Left lobe of liver (tissue), 2 donors: ENCODE data around the gene LDLRAD4. TPM values are rescaled to one million over a fixed set of nuclear protein-coding genes. Genes with fewer than 3 reads are reported as not detected.

Source experiments
- ATAC-seq: fragments of 200-7000 bp; cut with Tn5 transposase; one replicate; pipeline ENCODE4 v1.9.1; 2020; ENCODE audit warnings: mild to moderate bottlenecking, moderate library complexity
- DNase-seq: peaks from one replicate; pipeline ENCODE4 v3.0.0-alpha.2; 2020; ENCODE audit warnings: low spot score
- total RNA-seq: library from RNA; stranded (reverse); gene quantifications from one replicate; pipeline ENCODE4 v1.2.1, GENCODE V29; 2021
- donor health status: DM: no; HTN: no; CAD: no; lungs with moderate emphysema.
- donor health status: DM: no; HTN: yes; CAD: no.

LDLRAD4 gene
- total RNA-seq, 1 donor from 2014 or later, result 41.9 TPM

DNA sequence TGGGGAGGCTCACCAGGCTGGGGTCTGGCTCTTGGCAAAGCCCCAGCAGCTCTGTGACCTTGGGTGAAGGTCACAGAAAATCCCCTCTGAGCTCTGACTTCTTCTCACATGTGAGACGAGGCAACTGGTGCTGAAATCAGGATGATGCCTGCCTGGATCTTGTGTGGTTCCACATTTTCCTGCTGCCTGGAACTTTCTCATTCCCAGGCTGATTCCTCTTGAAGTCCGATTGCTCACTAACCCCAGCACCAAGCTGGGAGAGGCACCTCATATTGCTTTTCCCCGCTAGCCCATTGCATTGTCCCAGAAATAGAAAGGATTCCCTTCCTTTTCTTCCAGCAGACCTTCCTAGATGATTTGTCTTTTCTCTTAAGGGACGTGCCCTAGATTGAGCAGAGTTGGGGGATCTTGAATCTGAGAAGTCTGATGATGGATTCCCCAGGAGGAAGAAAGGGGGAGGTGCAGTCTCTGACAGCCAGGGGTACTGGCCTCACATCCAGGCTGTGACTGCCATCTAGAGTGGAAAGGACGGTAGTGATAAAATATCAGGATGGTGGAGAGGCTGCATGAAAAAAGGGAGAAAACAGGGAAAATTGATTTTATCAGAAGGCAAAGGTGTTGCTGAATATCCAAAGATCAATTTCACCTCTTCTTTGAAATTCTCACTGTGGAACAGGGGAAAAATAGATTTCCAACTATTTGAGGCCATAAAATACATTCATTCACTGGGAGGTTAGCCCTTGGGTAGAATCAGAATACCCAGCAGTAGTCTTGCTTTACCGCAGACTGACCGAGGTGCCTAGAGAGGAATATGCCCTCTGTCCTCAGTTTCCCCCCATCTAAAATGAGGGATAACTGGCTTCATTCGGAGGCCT, 411.5 kb downstream of the LDLRAD4 start:
- ATAC-seq (peak; percentile 87), DNase-seq (no peak)

DNA sequence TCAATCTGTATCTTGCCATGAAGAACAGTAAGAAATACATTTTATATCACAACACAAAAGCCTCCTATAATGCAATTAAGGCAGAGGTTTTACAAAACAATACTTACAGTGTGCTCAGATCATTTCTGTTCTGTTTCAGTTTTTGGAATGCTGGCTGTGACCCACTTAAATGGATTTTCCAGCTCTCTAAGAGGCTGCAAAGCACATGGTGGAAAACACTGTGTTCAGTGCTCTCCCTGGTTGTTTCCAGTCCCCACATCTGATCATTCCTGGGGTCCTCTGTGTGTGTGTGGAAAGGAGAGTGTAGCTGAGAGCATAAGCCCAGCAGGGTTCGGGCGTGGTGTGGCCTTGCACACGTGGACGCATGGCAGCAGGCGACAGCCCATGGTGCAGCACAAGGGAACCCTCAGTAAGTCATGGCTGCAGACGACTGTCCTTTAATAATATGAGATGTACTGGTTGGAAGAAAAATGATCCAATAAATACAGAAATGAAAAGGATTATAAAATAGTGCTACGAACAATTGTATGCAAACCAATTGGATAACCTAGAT, 412.2 kb downstream of the LDLRAD4 start:
- ATAC-seq (no peak), DNase-seq (no peak)

DNA sequence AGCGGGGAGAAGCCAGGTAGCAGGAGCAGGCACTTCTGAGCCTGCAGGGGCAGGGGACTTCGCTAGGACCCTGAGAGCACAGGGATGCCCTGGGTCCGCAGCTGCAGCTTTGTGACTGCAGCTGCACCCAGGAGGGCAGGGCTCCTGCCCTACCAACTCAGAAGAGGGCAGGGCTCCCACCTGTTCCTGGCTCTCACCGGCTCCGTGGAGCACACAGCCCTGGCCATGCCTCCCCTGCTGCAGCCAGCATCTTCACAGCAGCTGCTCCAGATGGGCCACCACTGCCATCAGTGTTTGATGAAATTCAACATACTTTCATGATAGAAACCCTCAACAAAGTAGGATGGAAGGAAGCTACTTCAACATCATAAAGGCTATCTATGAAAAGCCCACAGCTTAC, 415.1 kb downstream of the LDLRAD4 start:
- ATAC-seq (no peak), DNase-seq (no peak)

DNA sequence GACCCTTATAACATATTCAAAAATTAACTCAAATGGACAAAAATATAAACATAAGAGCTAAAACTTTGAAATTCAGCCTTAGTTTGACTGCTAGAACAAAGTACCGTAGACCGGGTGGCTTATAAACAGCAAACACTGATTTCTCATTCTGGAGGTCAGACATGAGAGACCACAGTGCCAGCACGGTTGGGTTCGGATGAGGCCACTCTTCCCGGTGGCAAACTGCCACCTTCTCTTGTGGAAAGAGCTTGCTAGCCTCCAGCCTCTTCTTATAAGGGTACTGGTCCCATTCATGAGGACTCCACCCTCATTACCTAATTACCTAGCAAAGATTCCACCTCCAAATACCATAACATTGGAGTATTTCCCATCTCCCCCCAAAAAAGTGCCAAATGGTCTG, 416.5 kb downstream of the LDLRAD4 start:
- peak; percentile 34 for ATAC-seq
- DNase-seq, result no peak

DNA sequence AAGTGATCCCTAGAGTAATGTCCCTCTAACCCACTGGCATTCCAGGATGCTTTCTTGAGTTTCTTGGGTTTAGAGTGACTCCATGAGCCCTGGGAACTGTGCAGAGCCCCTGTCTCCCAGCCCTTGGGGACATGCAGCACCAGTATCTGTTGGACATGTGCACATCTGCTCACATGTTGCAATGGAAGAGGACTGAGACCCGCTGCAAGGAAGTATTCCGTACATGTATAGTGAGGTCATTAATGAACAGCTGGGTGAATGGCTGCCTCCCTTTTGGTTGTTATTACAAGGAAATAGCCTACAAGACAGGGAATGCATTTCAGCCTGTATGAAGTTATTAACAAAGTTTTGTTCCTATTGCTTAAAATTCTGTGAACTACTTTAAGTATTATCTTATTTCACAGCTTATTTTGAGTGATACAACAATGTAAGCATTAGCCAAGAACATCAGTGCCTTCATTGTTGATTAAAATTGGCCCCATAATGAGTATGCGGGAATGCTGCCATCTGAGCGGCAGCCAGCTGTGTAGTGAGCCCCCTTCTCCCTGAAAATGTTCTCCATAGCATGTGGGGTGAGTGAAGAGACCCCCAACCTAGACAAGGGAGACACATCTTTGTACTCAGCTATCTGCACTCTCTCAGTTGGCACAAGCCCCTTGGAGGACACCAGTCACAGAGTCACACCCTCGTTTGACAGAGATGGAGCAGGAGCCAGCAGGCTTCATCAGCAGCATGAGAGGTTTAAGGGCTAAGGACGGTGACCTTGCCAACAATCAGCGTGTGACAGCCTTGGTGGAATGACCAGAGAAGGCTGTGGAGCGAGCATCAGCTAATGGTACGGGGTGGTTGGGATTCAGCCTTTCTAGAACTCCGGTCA, 420.4 kb downstream of the LDLRAD4 start:
- no peak for DNase-seq
- no peak for ATAC-seq

DNA sequence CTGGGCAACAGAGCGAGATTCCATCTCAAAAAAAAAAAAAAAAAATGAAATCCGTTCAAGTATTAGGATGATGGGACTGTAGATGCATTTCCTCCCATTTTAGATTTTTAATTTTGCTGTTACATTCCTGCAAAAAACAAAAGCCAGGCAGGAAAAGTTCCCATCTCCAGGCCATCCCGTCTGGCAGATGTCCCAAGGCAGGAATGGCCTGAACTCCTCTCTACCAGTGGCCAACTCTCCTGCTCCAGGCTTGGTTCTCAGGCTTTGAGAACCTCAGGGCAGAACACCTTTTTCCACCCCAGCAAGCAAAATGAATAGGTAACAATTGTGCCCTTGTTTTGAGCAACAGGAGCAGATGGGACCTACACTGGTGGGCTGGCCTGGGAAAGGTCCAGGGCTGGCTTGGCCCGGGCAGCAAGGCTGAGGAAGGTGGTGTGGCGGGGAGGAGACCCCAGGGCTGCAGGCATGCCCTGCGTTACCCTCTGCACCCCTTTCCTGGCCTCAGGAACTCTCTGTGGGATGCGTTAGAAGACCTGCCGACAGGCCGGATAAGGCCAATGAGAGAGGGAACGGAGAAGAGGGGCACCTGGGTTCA, 421.8 kb downstream of the LDLRAD4 start:
- ATAC-seq (peak; percentile 15), DNase-seq (no peak)

DNA sequence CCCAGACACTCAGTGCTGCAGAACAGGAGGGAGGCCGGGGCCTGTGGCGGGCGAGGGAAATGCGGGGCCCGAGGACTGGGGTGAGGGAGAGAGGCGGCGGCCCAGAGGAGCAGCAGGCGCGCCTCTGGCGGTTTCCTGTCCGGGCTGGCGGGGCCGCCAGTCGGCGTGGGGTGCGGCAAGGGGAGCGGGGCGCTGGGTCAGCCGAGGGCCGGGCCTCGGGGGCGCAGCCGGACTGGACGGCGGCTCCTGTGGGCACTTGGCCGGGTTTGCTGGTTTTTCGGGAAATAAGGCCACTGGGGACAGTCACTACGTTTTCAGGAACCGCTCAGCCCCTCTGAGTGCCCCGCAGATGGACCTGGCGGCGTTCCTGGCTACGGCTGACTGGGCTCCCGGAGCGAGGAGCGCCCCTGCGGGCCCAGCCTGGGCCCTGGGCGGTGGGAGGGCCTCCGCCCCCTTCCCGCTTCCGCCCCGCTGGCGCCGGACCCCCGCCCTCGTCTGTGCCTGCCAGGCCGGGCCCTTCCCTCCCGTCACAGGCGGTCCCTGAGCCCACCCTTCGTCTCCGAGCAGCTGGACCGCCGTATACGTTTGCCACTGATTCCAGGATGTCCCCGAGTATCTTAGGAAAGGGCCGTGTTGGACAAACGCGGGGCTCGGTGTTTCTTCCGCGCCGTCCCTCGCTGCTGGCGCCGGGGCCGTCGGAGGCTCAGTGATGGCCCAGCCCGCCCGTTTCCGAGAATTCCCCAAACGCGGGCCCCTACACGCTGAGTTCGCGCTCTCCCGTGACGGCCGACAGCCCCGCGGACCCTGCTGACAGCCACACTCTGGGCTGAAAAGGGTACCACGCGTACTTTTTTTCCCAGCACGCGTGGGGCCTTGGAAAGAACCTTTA, 423.2 kb downstream of the LDLRAD4 start:
- peak; percentile 56 for ATAC-seq
- no peak for DNase-seq

DNA sequence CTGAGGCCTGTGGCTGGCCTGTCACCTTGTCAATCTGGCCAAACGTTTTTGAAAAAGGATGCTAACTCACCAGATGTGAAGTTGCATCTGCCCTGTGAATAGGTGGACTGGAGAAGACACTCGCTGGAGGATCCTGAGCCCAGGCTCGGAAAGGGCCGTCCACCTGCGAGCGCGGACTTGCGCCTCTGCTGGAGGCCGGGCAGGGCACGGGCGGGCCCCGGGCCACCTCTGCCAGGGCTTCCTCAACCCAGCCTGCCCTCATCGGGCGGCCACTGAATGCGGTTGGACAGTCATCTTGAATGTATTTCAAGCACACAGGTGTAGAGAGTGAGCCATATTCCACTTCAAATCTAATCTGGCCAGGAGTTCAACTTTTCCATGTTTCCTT, 423.9 kb downstream of the LDLRAD4 start:
- ATAC-seq (no peak), DNase-seq (no peak)

DNA sequence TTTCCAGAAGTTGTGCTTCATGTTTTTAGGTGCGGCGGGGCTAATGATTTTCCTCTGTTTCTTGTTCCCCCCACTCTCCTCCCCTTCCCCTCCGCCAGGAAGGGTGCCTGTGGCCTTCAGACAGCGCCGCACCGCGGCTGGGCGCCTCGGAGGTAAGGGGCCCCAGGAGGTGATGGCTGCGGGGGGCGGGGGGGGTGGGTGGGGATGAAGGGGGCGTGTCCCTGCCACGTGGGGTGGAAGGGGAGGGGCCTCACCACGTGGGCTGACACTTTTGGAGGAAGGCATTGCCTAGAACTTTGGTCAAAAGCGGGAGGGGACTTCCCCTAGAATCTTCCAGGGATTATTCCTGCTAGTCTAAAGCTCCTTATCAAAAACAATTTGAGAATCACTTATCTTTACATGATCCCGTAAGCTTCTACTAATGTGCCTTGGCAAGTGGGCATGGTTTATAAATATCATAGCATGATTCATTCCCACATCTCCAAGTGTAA, 424.7 kb downstream of the LDLRAD4 start:
- no peak for DNase-seq
- no peak for ATAC-seq

DNA sequence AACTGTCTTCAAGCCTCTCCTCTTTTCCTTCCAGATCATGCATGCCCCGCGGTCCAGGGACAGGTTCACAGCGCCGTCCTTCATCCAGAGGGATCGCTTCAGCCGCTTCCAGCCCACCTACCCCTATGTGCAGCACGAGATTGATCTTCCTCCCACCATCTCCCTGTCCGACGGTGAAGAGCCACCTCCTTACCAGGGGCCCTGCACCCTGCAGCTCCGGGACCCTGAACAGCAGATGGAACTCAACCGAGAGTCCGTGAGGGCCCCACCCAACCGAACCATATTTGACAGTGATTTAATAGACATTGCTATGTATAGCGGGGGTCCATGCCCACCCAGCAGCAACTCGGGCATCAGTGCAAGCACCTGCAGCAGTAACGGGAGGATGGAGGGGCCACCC, 426.5 kb downstream of the LDLRAD4 start:
- no peak for ATAC-seq
- DNase-seq, result no peak

DNA sequence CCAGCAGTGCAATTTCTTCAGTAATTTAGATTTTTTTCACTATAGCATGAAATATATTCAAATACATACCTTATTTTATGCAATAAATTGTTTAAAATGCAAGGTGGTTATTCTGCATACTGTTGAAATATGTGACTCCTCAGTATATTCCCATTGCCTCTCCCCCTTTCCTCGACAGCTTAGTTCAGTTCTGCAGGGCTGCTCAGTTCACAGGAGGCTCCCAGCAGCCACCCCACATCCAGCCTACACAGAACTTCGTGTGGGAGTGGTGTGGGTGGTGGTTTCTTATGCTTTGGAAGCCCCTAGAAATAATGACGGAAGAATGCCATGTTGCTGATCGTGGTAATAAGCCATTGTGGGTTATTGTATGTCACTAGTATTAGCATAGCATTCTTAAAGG, 428.1 kb downstream of the LDLRAD4 start:
- DNase-seq, result no peak
- ATAC-seq, result no peak

DNA sequence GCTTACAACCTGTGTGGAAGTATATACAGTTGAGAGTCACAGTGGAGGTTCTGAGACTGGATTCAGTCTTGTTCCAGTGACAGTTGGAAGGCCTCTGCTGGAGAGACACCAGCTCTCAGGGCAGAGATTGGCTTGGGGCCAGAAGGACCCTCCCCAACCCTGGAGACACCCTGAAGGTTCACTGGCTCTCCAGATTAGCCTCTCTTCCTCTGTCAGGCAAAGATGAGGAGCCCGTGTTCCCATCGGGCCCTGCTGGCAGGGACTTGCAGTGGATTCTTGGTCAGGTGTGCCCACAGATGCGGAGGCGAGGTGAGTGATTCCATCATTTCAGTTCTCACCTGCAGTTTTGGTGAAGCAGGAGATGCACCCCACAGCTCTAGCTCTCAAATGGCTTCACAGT, 429.2 kb downstream of the LDLRAD4 start:
- no peak for ATAC-seq
- no peak for DNase-seq

DNA sequence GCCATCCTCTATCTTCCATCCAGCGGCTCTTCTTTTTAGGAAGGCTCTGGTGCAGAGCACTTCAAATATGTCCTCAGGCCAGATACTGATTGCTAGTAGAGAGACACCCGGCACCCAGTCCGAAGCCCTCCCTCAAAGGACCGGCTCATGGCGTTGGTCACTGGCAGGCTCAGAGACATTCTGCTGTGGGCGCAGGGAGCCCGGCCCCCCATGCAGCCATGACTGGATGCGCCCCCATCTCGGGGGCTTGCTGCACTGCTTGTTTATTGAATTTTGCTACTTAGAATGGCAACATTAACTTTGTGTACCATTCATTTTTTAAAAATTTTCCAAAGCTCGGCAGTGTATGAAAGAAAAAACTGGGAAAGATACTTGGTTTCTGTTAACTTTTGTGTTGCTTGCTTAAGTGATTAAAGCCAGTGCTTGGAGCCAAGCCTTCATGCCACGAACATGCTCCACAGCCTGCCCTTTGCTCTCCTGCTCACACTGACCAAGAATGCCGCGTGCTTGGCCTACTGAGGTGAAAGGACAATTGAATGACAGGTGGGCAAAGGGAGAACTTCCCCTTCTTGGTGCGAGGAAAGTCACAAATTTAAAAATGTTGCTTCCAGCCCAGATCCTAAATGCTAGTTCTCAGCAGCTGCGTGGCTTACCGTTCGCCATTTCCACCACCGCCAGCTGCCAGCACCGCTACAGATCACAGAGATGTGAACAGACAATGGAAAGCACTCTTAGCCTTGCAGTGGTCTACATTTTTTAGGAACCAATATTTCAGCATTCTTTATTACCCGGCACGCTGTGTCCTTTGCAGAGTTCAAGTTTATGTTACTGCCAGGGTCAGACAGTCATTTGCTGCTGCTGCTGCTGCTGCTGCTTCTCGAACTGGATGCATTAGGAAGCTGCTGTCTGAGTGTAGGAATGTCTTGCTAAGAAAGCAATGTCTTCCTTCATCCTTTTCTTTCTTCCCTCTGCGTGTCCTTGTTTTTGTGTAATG, 431.1 kb downstream of the LDLRAD4 start:
- ATAC-seq, result peak; percentile 82
- DNase-seq, result no peak

DNA sequence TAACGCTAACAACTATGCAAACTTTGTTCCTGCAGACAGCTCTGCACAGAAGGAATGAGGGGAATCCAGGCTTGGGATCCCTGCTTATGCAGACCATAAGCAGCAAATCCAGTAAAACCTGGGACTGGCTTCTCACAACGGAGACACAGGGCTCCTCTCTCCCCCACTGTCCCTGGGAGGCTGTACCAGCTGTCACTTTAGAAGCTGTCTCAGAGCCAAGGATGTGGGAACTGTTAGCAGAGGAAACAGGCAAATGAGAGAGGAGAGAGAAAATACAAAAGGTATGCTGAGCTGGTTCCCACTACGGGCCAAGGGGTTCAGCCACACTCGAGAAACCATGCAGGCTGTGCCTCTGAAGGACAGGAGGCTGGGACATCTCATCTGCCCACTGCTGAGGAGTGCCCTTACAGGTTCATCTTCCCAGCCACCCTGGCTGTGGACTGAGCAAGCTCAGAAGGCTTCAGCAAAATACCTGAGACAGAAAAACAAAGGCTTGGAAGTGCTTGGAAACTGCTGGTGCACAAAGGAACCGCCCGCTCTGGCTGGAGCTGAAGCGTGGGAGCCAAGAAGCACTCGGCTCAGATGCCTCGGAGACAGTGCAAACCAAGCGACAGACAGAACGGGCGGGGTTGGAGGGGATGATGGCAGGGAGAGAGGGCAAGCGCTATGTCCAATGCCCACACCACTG, 435.3 kb downstream of the LDLRAD4 start:
- peak; percentile 22 for ATAC-seq
- no peak for DNase-seq

DNA sequence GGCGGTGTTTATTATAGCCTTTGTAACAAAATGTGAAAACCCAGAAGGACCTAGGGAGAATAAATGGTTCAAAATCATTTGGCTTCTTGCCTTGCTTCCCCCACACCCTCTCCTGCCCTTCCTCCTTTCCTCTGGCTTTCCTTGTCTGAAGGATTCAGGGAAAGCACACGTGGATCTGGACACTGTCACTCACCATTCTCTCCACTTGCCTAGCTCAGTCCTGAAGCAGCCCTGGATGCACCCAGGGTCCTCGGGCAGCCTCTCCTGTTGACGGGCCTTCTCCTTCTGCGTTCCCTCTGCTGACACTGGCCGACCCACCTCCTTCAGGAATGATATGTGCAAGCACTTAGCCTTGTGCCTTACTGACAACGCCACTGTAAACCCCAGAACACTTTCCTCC, 439.4 kb downstream of the LDLRAD4 start:
- no peak for ATAC-seq
- DNase-seq, result no peak

DNA sequence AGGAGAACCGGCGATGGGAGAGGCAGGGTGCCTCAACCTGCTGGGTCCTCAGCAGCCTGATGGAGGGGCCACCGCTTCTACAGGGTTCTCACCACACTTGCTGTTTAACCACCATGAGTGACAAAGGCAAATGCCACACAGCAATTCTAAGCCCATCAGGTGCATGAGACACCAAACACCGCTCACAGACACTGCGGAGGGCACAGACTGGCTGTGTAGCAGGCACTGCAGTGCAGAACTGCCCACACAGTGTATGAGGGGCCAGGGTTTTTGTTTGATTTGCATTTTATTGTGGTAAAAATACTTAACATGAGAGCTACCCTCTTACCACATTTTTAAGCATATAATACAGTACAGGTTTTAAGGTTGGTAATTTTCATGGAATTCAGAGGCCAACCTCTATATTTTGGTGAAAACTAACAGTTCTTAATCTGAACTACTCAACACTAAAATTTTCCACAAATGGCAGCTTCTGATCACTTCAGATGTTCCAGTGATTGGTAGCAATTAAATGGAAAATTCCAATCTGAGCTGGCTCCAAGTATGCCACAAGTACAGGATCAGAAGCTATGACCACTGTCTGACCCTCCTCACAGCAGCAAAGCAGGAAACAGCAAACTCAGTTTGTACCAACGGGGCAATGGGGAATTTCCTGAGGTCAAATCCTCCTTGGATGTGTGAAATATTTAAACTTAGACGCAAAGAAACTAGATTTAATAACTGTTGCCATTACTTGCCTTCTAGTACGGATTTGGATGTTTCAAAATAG, 440.1 kb downstream of the LDLRAD4 start:
- DNase-seq, result no peak
- ATAC-seq, result no peak

DNA sequence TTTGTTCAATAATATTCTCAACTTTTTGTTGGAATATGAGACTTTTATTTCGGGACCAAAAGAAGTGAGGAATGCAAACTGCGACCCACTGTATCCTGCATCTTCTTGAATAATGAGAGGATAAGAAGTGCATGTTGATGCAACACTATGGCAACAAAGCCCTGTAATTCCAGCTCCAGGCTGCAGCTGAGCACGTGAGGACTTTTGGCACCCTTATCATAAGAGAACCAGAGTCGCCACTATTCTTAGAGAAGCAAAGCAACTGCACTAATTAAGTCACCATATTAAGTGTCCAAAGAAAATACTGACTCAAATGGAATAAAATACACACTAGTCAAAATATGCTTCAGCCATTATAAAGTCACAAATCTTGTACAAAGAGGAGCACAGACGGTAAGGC, 441.9 kb downstream of the LDLRAD4 start:
- no peak for DNase-seq
- no peak for ATAC-seq
